Measurements from ENCODE around the gene ZNF805. TPM values are rescaled to one million over a fixed set of nuclear protein-coding genes. Genes with fewer than 3 reads are reported as not detected.

Gene ZNF805
- total and polyA plus RNA-seq, 9 donors: 1.7 to 27.8 (median 17.1) TPM

- H3K36me3 ChIP-seq: no peaks in the 10 kb centered on the region
- peaks cover 0 to 20% of the 10 kb centered on the region in 2 donors for H3K9me3 ChIP-seq
- WGBS, 3 donors: 86 to 100% (median 89%) methylated on average over 1 of the region's 1 CpG
- H3K27me3 ChIP-seq: no peaks in the 10 kb centered on the region
- no peak overlapping the region for H3K4me3 ChIP-seq
- no peaks in the 10 kb centered on the region for H3K4me1 ChIP-seq (ENCODE audit: insufficient read depth)
- no peak for TF ChIP-seq EP300 (IDR thresholded peaks at IDR 0.05)
- TF ChIP-seq CTCF (IDR thresholded peaks at IDR 0.05): no peak
- no peak for TF ChIP-seq POLR2A (IDR thresholded peaks at IDR 0.05)
- H3K27ac ChIP-seq: no peak overlapping the region
- intact Hi-C loops (cut with DNase I): no loop called here
- no peak for DNase-seq
These were observed 22.9 kb downstream of the ZNF805 start for GRCh38 chr19:57263244-57263741.

- no peak for DNase-seq
- 84 to 86% (median 84%) methylated on average over 3 of the region's 3 CpGs for WGBS, 3 donors
- H3K36me3 ChIP-seq: no peaks in the 10 kb centered on the region
These were observed 26.9 kb downstream of the ZNF805 start for GRCh38 chr19:57267291-57267690.

GRCh38 chr19:57269515-57270250 lies 29.3 kb downstream of the ZNF805 start:
- Histone ChIP-seq H3K9me3 (no peaks in the 10 kb centered on the region), H3K4me3 (no peak overlapping the region), H3K27me3 (no peaks in the 10 kb centered on the region), H3K27ac (no peak overlapping the region), H3K36me3 (no peaks in the 10 kb centered on the region), H3K4me1 (ENCODE audit: insufficient read depth) (no peaks in the 10 kb centered on the region)
- TF ChIP-seq EP300 (IDR thresholded peaks at IDR 0.05): no peak
- no peak for TF ChIP-seq CTCF (IDR thresholded peaks at IDR 0.05)
- no peak for TF ChIP-seq POLR2A (IDR thresholded peaks at IDR 0.05)
- intact Hi-C loops (cut with DNase I): no loop called here
- WGBS, 3 donors: 90 to 91% (median 90%) methylated on average over 4 of the region's 4 CpGs
- no peak for DNase-seq

More at GRCh38 chr19:57267291-57267690, 26.9 kb downstream of the ZNF805 start:
- TF ChIP-seq CTCF (IDR thresholded peaks at IDR 0.05) (no peak), EP300 (IDR thresholded peaks at IDR 0.05) (no peak), POLR2A (IDR thresholded peaks at IDR 0.05) (no peak)
- Histone ChIP-seq H3K27ac (no peak overlapping the region), H3K4me1 (ENCODE audit: insufficient read depth) (no peaks in the 10 kb centered on the region), H3K4me3 (no peak overlapping the region), H3K9me3 (no peaks in the 10 kb centered on the region), H3K27me3 (no peaks in the 10 kb centered on the region)
- intact Hi-C loops (cut with DNase I): no loop called here

- WGBS, 3 donors: 95 to 97% (median 96%) methylated on average over 8 of the region's 8 CpGs
- H3K36me3 ChIP-seq: no peaks in the 10 kb centered on the region
These were observed 30.8 kb downstream of the ZNF805 start for GRCh38 chr19:57271280-57271679.

More at GRCh38 chr19:57271280-57271679, 30.8 kb downstream of the ZNF805 start:
- H3K27ac ChIP-seq: no peak overlapping the region
- H3K4me1 ChIP-seq (ENCODE audit: insufficient read depth): no peaks in the 10 kb centered on the region
- no peak for DNase-seq
- TF ChIP-seq EP300 (IDR thresholded peaks at IDR 0.05): no peak
- no peak for TF ChIP-seq POLR2A (IDR thresholded peaks at IDR 0.05)
- no peak for TF ChIP-seq CTCF (IDR thresholded peaks at IDR 0.05)
- no peaks in the 10 kb centered on the region for H3K27me3 ChIP-seq
- H3K9me3 ChIP-seq: no peaks in the 10 kb centered on the region
- intact Hi-C loops (cut with DNase I): no loop called here
- H3K4me3 ChIP-seq: no peak overlapping the region

All from ovary (tissue), 9 donors.